OCI-M2 (cell line): Measurements from ENCODE around the gene SNAP25.

ENCODE experiments used
- DNase-seq: peaks from one replicate; lab custom pipeline; 2025; ENCODE audit not compliant: unreplicated experiment; lab: John Stamatoyannopoulos, UW

SNAP25 gene

GRCh38 chr20:10330071-10330470, 111.4 kb downstream of the SNAP25 start:
- DNase-seq = no peak

GRCh38 chr20:10332656-10333415, 114.2 kb downstream of the SNAP25 start:
- no peak for DNase-seq

GRCh38 chr20:10336959-10337729, 118.5 kb downstream of the SNAP25 start:
- DNase-seq = no peak

- DNase-seq = no peak
These were observed 120.0 kb downstream of the SNAP25 start for GRCh38 chr20:10338426-10339180.

GRCh38 chr20:10339609-10340008, 121.0 kb downstream of the SNAP25 start:
- no peak for DNase-seq

- DNase-seq = no peak
These were observed 123.5 kb downstream of the SNAP25 start for GRCh38 chr20:10342152-10342551.

- DNase-seq = no peak
These were observed 126.3 kb downstream of the SNAP25 start for GRCh38 chr20:10344953-10345352.

- DNase-seq = no peak
These were observed 128.7 kb downstream of the SNAP25 start for GRCh38 chr20:10347086-10347880.

GRCh38 chr20:10349118-10349517, 130.5 kb downstream of the SNAP25 start:
- no peak for DNase-seq

GRCh38 chr20:10350188-10350842, 131.7 kb downstream of the SNAP25 start:
- DNase-seq = no peak

- no peak for DNase-seq
These were observed 134.5 kb downstream of the SNAP25 start for GRCh38 chr20:10352934-10353824.

- no peak for DNase-seq
These were observed 138.0 kb downstream of the SNAP25 start for GRCh38 chr20:10356628-10357027.
